Progenitor cell of endocrine pancreas (in vitro differentiated cells): ENCODE results near the gene LGALS3. TPM values are rescaled to one million over a fixed set of nuclear protein-coding genes. Genes with fewer than 3 reads are reported as not detected.
"Not testable (repeated sequence)": the region's sequence is repeated elsewhere in the genome, so short reads cannot be mapped to it uniquely, and the experiment has no call there.

ENCODE experiments used
- DNase-seq: peaks from one replicate; pipeline ENCODE4 v3.0.0; 2021; ENCODE audit warnings: low spot score; ENCODE audit not compliant: unreplicated experiment
- H3K27ac Mint-ChIP-seq: 2 replicates; pipeline ENCODE4 v1.8.0; 2021; ENCODE audit warnings: mild to moderate bottlenecking, moderate library complexity, mixed read lengths
- H3K27me3 Mint-ChIP-seq: 2 replicates; pipeline ENCODE4 v1.8.0; 2021; ENCODE audit warnings: mixed read lengths
- H3K36me3 Mint-ChIP-seq: 2 replicates; pipeline ENCODE4 v1.8.0; 2022; ENCODE audit warnings: mixed read lengths; ENCODE audit not compliant: insufficient read depth
- H3K4me1 Mint-ChIP-seq: 2 replicates; pipeline ENCODE4 v1.8.0; 2021; ENCODE audit warnings: low read depth, mixed read lengths
- H3K4me3 Mint-ChIP-seq: 2 replicates; pipeline ENCODE4 v1.8.0; 2021; ENCODE audit warnings: low read depth, mild to moderate bottlenecking, moderate library complexity, mixed read lengths
- H3K9me3 Mint-ChIP-seq: 2 replicates; pipeline ENCODE4 v1.8.0; 2021; ENCODE audit warnings: low read depth, mixed read lengths
- CTCF ChIP-seq: fragments of 200-600 bp; sonication (generic); IDR thresholded peaks from one replicate; pipeline ENCODE4 v1.5.0; 2021; ENCODE audit warnings: antibody characterized with exemption, mild to moderate bottlenecking; ENCODE audit not compliant: unreplicated experiment
- long read RNA-seq: library from polyadenylated mRNA; unstranded; transcript quantifications from one replicate; pipeline ENCODE4 v2.0.0, GENCODE V29; 2020
- total RNA-seq: library from RNA; stranded (reverse); gene quantifications from 2 replicates; pipeline ENCODE4 v1.2.1, GENCODE V29; 2021

The LGALS3 gene
- 27.0 and 49.3 TPM in 2 replicates for total RNA-seq
- long read RNA-seq, transcript LGALS3-201 (6 exons, 1,146 nt) = major isoform, 7 of 8 reads
- long read RNA-seq, partial matches to known transcripts = 0 of 8 reads
- long read RNA-seq, other reads (novel, unspliced or antisense) = 1 of 8 reads

- H3K4me1 Mint-ChIP-seq = peaks cover 19% of the 10 kb centered on the region
- H3K27me3 Mint-ChIP-seq = peaks cover 25% of the 10 kb centered on the region
- H3K27ac Mint-ChIP-seq = peak within 1 kb of the TSS; percentile 77
- H3K9me3 Mint-ChIP-seq = no peaks in the 10 kb centered on the region
- H3K4me3 Mint-ChIP-seq = peak within 1 kb of the TSS; percentile 70
- DNase-seq = peak; percentile 22
- no peaks in the 10 kb centered on the region for H3K36me3 Mint-ChIP-seq
- TF ChIP-seq CTCF = no peak
Observed at GRCh38 chr14:55129086-55129427, at the start of gene LGALS3. Gene LGALS3, plus strand, starts transcription at chr14:55129252. Its CDS starts 8,122 bp downstream, at chr14:55137374.

GRCh38 chr14:55079961-55080360, 49.1 kb upstream of the LGALS3 start:
- not testable (repeated sequence) for DNase-seq, H3K9me3 Mint-ChIP-seq, H3K27ac Mint-ChIP-seq

GRCh38 chr14:55084401-55085059, 44.5 kb upstream of the LGALS3 start:
- no peak for TF ChIP-seq CTCF
- Mint-ChIP-seq H3K4me3 (no peak overlapping the region), H3K36me3 (no peaks in the 10 kb centered on the region), H3K9me3 (no peaks in the 10 kb centered on the region), H3K27ac (peak overlapping the region; percentile 16), H3K27me3 (no peaks in the 10 kb centered on the region), H3K4me1 (peaks cover 11% of the 10 kb centered on the region)
- no peak for DNase-seq

More at GRCh38 chr14:55079961-55080360, 49.1 kb upstream of the LGALS3 start:
- not testable (repeated sequence) for H3K27me3 Mint-ChIP-seq, H3K4me3 Mint-ChIP-seq, H3K36me3 Mint-ChIP-seq
- peaks cover 14% of the 10 kb centered on the region for H3K4me1 Mint-ChIP-seq

GRCh38 chr14:55085060-55085660, 43.9 kb upstream of the LGALS3 start:
- Mint-ChIP-seq H3K4me1 (peaks cover 11% of the 10 kb centered on the region), H3K27ac (peak overlapping the region; percentile 92), H3K36me3 (no peaks in the 10 kb centered on the region), H3K27me3 (no peaks in the 10 kb centered on the region), H3K9me3 (no peaks in the 10 kb centered on the region), H3K4me3 (no peak overlapping the region)
- TF ChIP-seq CTCF = no peak
- no peak for DNase-seq

GRCh38 chr14:55086938-55087337, 42.1 kb upstream of the LGALS3 start:
- H3K36me3 Mint-ChIP-seq = no peaks in the 10 kb centered on the region
- no peak overlapping the region for H3K4me3 Mint-ChIP-seq
- no peaks in the 10 kb centered on the region for H3K9me3 Mint-ChIP-seq
- TF ChIP-seq CTCF = no peak
- H3K4me1 Mint-ChIP-seq = peaks cover 13% of the 10 kb centered on the region
- H3K27me3 Mint-ChIP-seq = no peaks in the 10 kb centered on the region
- H3K27ac Mint-ChIP-seq = no peak overlapping the region
- DNase-seq = no peak
